ENCODE measurements around the gene OSBPL2. TPM values are rescaled to one million over a fixed set of nuclear protein-coding genes. Genes with fewer than 3 reads are reported as not detected.

Gene OSBPL2
- total RNA-seq, 1 experiment from 2014 or later = 21.9 TPM

- peaks cover 44% of the 10 kb centered on the region for H3K36me3 ChIP-seq (replicated peaks; ENCODE audit: control insufficient read depth, insufficient read depth, low read length)
These were observed 94.1 kb downstream of the OSBPL2 start for GRCh38 chr20:62332421-62332820.

DNA sequence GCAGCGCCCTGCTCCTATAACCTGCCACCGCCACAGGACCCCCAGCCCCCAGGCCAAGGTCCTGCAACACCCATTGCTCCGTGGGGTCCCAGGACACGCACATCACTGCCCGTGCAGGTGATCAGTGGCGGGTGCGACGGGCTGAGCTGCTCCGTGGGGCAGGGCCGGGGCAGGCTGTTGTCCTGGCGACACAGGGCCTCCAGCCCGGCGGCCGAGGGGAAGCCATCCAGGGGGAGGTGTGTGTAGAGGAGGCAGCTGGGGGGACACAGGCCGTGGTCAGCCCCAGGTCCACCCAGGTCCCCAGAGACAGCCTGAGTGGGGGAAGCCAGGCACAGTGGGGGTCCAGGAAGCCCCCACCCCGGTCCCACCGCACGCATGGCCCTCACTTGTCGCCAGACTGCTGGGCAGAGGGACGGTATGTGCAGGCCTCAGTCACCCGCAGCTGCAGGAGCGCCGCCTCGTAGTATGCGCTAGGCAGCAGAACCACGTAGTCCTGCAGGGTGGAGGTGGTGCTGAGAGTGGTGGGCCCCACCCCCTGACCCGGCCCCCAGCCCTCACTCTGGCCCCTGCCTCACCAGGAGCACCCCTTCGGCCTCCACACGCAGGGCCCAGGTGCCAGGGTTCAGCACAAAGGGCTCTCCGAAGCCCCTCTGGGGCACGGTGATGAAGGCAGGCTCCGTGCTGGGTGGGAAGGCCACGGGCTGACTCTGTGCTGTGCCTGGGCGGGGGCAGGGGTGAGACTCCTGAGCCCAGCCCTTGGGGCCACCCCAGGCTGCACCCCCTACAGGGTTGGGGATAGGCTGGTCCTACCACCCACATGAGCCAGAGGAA, 94.9 kb downstream of the OSBPL2 start:
- Histone ChIP-seq H3K4me3 (ENCODE audit: insufficient read depth, low read depth, low read length) (no peak overlapping the region), H3K27me3 (ENCODE audit: control insufficient read depth, insufficient read depth, low read length) (no peaks in the 10 kb centered on the region), H3K36me3 (replicated peaks; ENCODE audit: control insufficient read depth, insufficient read depth, low read length) (peaks cover 44% of the 10 kb centered on the region)
- no peak for DNase-seq

More at GRCh38 chr20:62332421-62332820, 94.1 kb downstream of the OSBPL2 start:
- H3K27me3 ChIP-seq (ENCODE audit: control insufficient read depth, insufficient read depth, low read length) = no peaks in the 10 kb centered on the region
- no peak for DNase-seq
- no peak overlapping the region for H3K4me3 ChIP-seq (ENCODE audit: insufficient read depth, low read depth, low read length)

DNA sequence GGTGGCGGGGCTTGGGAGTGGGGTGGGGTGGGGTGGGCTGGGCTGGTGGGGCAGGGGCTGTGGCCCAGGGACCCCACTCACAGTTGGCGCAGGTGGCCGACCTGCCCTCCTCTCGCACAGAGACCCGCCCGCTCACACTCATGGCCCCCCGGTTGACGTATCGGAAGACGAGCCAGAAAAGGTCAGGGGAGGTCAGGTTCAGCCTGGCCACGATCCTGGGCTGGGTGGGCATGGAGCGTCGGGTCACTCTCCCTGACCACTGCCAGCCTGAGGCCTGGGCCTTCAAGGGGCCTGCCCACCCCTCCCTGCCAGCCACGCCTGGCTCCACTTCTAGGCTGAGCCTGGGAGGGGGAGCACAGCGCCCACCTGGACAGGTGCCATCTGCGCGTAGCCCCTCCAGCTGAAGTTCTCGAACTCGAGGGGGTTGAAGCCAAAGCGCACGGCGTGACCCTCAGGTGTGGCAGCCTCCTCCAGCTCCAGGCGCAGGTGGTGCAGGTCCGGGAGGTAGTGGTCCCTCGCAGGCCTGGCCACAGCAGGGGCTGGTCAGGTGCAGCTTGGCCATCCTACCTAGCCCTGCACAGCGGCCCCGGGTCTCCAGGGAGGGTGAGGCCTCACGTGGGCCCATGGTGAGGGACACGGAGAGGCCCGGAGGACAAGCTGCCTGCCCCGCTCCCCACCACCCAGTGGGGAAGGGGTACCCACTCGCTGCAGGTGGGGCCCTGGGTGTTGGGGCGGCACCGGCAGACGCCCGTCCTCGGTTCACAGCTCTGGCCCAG, 95.7 kb downstream of the OSBPL2 start:
- DNase-seq = no peak
- Histone ChIP-seq H3K36me3 (replicated peaks; ENCODE audit: control insufficient read depth, insufficient read depth, low read length) (peaks cover 39% of the 10 kb centered on the region), H3K27me3 (ENCODE audit: control insufficient read depth, insufficient read depth, low read length) (no peaks in the 10 kb centered on the region), H3K4me3 (ENCODE audit: insufficient read depth, low read depth, low read length) (no peak overlapping the region)

- peaks cover 39% of the 10 kb centered on the region for H3K36me3 ChIP-seq (replicated peaks; ENCODE audit: control insufficient read depth, insufficient read depth, low read length)
- H3K4me3 ChIP-seq (ENCODE audit: insufficient read depth, low read depth, low read length) = no peak overlapping the region
- no peak for DNase-seq
- H3K27me3 ChIP-seq (ENCODE audit: control insufficient read depth, insufficient read depth, low read length) = no peaks in the 10 kb centered on the region
These were observed 96.6 kb downstream of the OSBPL2 start for GRCh38 chr20:62334881-62335280.

DNA sequence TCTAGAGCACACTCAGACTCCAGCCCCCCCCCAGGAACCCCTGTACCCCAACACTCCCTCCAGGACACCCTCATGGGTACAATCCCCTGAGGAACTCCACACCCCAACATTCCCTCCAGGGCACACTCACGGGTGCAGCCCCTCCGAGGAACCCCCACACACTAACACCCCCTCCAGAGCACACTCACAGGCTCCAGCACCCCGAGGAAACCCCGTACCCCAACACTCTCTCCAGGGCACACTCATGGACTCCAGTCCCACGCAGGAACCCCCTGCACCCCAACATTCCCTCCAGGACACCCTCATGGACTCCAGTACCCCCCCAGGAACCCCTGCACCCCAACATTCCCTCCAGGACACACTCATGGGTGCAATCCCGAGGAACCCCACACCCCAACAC, 97.2 kb downstream of the OSBPL2 start:
- Histone ChIP-seq H3K27me3 (ENCODE audit: control insufficient read depth, insufficient read depth, low read length) (no peaks in the 10 kb centered on the region), H3K4me3 (ENCODE audit: insufficient read depth, low read depth, low read length) (no peak overlapping the region), H3K36me3 (replicated peaks; ENCODE audit: control insufficient read depth, insufficient read depth, low read length) (peaks cover 35% of the 10 kb centered on the region)
- DNase-seq = no peak

DNA sequence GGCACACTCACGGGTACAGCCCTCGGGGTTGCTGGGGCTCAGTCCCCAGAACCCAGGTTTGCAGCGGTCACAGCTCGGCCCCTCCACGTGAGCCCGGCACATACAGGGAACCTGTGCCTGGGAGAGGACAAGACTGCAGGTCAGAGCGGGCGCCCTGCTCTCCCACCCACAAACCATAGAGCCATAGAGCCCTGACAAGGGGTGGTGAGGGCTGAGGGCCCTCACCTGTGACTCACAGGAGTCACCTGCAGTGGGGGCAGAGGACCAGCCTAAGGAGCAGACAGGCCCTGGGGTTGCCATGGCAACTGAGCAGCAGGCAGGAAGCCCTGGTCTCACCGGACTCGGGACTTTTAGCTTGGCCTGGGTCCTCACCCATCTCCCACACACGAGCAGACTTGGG, 98.0 kb downstream of the OSBPL2 start:
- DNase-seq = no peak
- Histone ChIP-seq H3K27me3 (ENCODE audit: control insufficient read depth, insufficient read depth, low read length) (no peaks in the 10 kb centered on the region), H3K36me3 (replicated peaks; ENCODE audit: control insufficient read depth, insufficient read depth, low read length) (peaks cover 38% of the 10 kb centered on the region), H3K4me3 (ENCODE audit: insufficient read depth, low read depth, low read length) (no peak overlapping the region)

- Histone ChIP-seq H3K36me3 (replicated peaks; ENCODE audit: control insufficient read depth, insufficient read depth, low read length) (peaks cover 35% of the 10 kb centered on the region), H3K4me3 (ENCODE audit: insufficient read depth, low read depth, low read length) (no peak overlapping the region), H3K27me3 (ENCODE audit: control insufficient read depth, insufficient read depth, low read length) (no peaks in the 10 kb centered on the region)
- no peak for DNase-seq
These were observed 98.6 kb downstream of the OSBPL2 start for GRCh38 chr20:62336775-62337557.

GRCh38 chr20:62337558-62338293, 99.4 kb downstream of the OSBPL2 start:
- no peak overlapping the region for H3K4me3 ChIP-seq (ENCODE audit: insufficient read depth, low read depth, low read length)
- peaks cover 32% of the 10 kb centered on the region for H3K36me3 ChIP-seq (replicated peaks; ENCODE audit: control insufficient read depth, insufficient read depth, low read length)
- no peak for DNase-seq
- H3K27me3 ChIP-seq (ENCODE audit: control insufficient read depth, insufficient read depth, low read length) = no peaks in the 10 kb centered on the region

DNA sequence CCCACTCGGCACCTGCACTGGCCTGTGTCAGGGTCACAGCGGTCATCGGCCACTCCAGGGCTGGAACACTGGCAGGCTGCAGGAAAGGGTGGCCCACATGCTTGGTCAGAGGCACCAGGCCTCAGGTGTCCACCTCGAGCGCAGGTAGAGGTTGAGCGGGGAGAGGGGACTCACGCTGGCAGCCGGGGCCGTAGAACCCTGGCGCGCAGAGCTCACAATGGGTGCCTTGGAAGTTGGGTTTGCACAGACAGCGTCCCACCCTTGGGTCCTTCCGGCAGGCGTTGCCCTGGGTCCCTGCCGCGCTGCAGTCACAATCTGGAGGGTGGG, 99.9 kb downstream of the OSBPL2 start:
- DNase-seq = no peak
- no peak overlapping the region for H3K4me3 ChIP-seq (ENCODE audit: insufficient read depth, low read depth, low read length)
- H3K36me3 ChIP-seq (replicated peaks; ENCODE audit: control insufficient read depth, insufficient read depth, low read length) = peaks cover 34% of the 10 kb centered on the region
- no peaks in the 10 kb centered on the region for H3K27me3 ChIP-seq (ENCODE audit: control insufficient read depth, insufficient read depth, low read length)

DNA sequence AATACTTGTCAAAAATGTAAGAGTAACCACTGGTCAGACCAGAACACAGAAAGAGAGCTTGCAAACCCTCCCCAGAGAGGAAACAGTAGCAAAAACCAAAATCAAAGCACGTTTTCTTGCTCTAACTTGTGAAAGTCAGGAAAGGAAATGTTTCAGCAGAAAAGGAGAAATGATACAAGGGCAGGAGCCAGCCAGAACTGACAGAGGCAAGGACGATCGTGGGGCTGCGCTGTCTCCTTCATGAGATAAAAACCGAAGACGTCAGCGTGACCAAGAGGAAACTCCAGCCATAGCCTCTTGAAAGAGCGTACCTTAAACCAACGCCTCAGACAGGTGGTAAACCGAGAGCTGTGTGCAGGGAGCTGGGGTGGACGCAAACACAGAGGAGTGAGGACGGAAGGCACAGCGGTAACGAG, 101.3 kb downstream of the OSBPL2 start:
- no peak for DNase-seq
- peaks cover 36% of the 10 kb centered on the region for H3K36me3 ChIP-seq (replicated peaks; ENCODE audit: control insufficient read depth, insufficient read depth, low read length)
- no peak overlapping the region for H3K4me3 ChIP-seq (ENCODE audit: insufficient read depth, low read depth, low read length)

GRCh38 chr20:62342910-62343309, 104.6 kb downstream of the OSBPL2 start:
- no peak for DNase-seq
- peaks cover 33% of the 10 kb centered on the region for H3K36me3 ChIP-seq (replicated peaks; ENCODE audit: control insufficient read depth, insufficient read depth, low read length)
- no peak overlapping the region for H3K4me3 ChIP-seq (ENCODE audit: insufficient read depth, low read depth, low read length)
- no peaks in the 10 kb centered on the region for H3K27me3 ChIP-seq (ENCODE audit: control insufficient read depth, insufficient read depth, low read length)

More for the DNA sequence above, 101.3 kb downstream of the OSBPL2 start:
- H3K27me3 ChIP-seq (ENCODE audit: control insufficient read depth, insufficient read depth, low read length) = no peaks in the 10 kb centered on the region

- DNase-seq = no peak
These were observed 105.8 kb downstream of the OSBPL2 start for GRCh38 chr20:62344092-62344491.

GRCh38 chr20:62344782-62345181, 106.5 kb downstream of the OSBPL2 start:
- no peaks in the 10 kb centered on the region for H3K27me3 ChIP-seq (ENCODE audit: control insufficient read depth, insufficient read depth, low read length)
- no peak overlapping the region for H3K4me3 ChIP-seq (ENCODE audit: insufficient read depth, low read depth, low read length)
- H3K36me3 ChIP-seq (replicated peaks; ENCODE audit: control insufficient read depth, insufficient read depth, low read length) = peaks cover 29% of the 10 kb centered on the region
- DNase-seq = no peak

More at GRCh38 chr20:62344092-62344491, 105.8 kb downstream of the OSBPL2 start:
- Histone ChIP-seq H3K27me3 (ENCODE audit: control insufficient read depth, insufficient read depth, low read length) (no peaks in the 10 kb centered on the region), H3K36me3 (replicated peaks; ENCODE audit: control insufficient read depth, insufficient read depth, low read length) (peaks cover 31% of the 10 kb centered on the region), H3K4me3 (ENCODE audit: insufficient read depth, low read depth, low read length) (no peak overlapping the region)

Measured in H7 (cell line).